Measurements from ENCODE around the gene TFAP2A.

The TFAP2A gene

GRCh38 chr6:10414756-10415616 lies at the start of gene TFAP2A:
TSS of gene TFAP2A (minus strand) at chr6:10415074. CDS start at chr6:10414991, 83 bp downstream.
- FAIRE-seq (no peak), DNase-seq (ENCODE audit: insufficient read length, low spot score) (no peak)
- TF ChIP-seq CTCF (IDR thresholded peaks at IDR 0.05; ENCODE audit: insufficient read depth, missing control alignments) = no peak

- FAIRE-seq (no peak), DNase-seq (ENCODE audit: insufficient read length, low spot score) (no peak)
- TF ChIP-seq CTCF (IDR thresholded peaks at IDR 0.05; ENCODE audit: insufficient read depth, missing control alignments) = no peak
These were observed 48.9 kb upstream of the TFAP2A start for GRCh38 chr6:10463491-10464481.

GRCh38 chr6:10463040-10463439 lies 48.2 kb upstream of the TFAP2A start:
- no peak for DNase-seq (ENCODE audit: insufficient read length, low spot score)
- no peak for FAIRE-seq
- no peak for TF ChIP-seq CTCF (IDR thresholded peaks at IDR 0.05; ENCODE audit: insufficient read depth, missing control alignments)

GRCh38 chr6:10461850-10462249 lies 47.0 kb upstream of the TFAP2A start:
- TF ChIP-seq CTCF (IDR thresholded peaks at IDR 0.05; ENCODE audit: insufficient read depth, missing control alignments) = no peak
- DNase-seq (ENCODE audit: insufficient read length, low spot score) (no peak), FAIRE-seq (no peak)

GRCh38 chr6:10460096-10460495 lies 45.2 kb upstream of the TFAP2A start:
- no peak for DNase-seq (ENCODE audit: insufficient read length, low spot score)

GRCh38 chr6:10458287-10458686 lies 43.4 kb upstream of the TFAP2A start:
- DNase-seq (ENCODE audit: insufficient read length, low spot score) (no peak), FAIRE-seq (no peak)
- no peak for TF ChIP-seq CTCF (IDR thresholded peaks at IDR 0.05; ENCODE audit: insufficient read depth, missing control alignments)

More at GRCh38 chr6:10460096-10460495, 45.2 kb upstream of the TFAP2A start:
- no peak for FAIRE-seq
- no peak for TF ChIP-seq CTCF (IDR thresholded peaks at IDR 0.05; ENCODE audit: insufficient read depth, missing control alignments)
